ENCODE data around the gene TMEM43.

Gene TMEM43

GRCh38 chr3:14156201-14156600 lies 31.3 kb downstream of the TMEM43 start:
- H3K4me3 ChIP-seq (replicated peaks; ENCODE audit: low read depth, low read length), result no peak overlapping the region
- DNase-seq (ENCODE audit: low read depth), result no peak
- no peak for TF ChIP-seq CTCF (IDR thresholded peaks at IDR 0.05; ENCODE audit: low read length, missing control alignments)

DNA sequence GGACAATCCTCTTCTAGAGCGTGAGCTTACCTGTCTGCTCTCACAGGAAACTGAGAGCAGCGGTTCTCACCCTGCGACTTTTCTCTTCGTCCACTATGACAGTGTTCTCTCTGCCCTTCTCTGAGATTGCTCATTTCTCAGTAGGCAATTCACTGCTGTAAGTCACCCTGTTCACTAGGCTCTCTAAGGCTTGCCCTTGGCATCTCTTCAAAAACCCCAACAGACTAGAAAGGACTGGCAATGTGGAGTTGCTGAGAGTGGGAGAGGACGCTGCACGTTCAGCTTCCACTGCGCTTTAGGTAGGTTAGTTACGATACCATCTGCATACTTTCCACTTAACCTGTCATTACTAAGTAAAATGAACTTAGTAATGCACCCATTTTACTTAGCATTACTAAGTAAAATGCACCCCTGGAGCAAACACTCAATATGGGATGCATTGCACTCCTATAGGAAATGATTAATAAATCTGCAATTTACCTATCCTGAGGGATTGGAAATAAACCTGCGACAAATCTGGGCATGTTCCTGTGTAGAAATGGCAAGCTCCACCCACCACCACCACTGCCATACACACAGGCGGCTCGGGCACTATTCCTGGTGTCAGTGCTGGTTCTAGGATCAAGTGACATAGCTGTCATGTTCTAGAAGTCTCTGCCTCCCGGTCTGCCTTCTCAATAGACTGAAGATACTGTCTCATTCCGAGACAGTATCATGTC lies 32.1 kb downstream of the TMEM43 start:
- TF ChIP-seq CTCF (IDR thresholded peaks at IDR 0.05; ENCODE audit: low read length, missing control alignments), result no peak
- no peak for DNase-seq (ENCODE audit: low read depth)
- H3K4me3 ChIP-seq (replicated peaks; ENCODE audit: low read depth, low read length), result no peak overlapping the region

GRCh38 chr3:14157951-14158350 lies 33.1 kb downstream of the TMEM43 start:
- no peak for DNase-seq (ENCODE audit: low read depth)
- TF ChIP-seq CTCF (IDR thresholded peaks at IDR 0.05; ENCODE audit: low read length, missing control alignments), result no peak
- no peak overlapping the region for H3K4me3 ChIP-seq (replicated peaks; ENCODE audit: low read depth, low read length)

GRCh38 chr3:14158370-14158769 lies 33.5 kb downstream of the TMEM43 start:
- no peak overlapping the region for H3K4me3 ChIP-seq (replicated peaks; ENCODE audit: low read depth, low read length)
- TF ChIP-seq CTCF (IDR thresholded peaks at IDR 0.05; ENCODE audit: low read length, missing control alignments), result no peak
- no peak for DNase-seq (ENCODE audit: low read depth)

GRCh38 chr3:14159426-14159825 lies 34.6 kb downstream of the TMEM43 start:
- no peak for DNase-seq (ENCODE audit: low read depth)
- no peak overlapping the region for H3K4me3 ChIP-seq (replicated peaks; ENCODE audit: low read depth, low read length)
- no peak for TF ChIP-seq CTCF (IDR thresholded peaks at IDR 0.05; ENCODE audit: low read length, missing control alignments)

DNA sequence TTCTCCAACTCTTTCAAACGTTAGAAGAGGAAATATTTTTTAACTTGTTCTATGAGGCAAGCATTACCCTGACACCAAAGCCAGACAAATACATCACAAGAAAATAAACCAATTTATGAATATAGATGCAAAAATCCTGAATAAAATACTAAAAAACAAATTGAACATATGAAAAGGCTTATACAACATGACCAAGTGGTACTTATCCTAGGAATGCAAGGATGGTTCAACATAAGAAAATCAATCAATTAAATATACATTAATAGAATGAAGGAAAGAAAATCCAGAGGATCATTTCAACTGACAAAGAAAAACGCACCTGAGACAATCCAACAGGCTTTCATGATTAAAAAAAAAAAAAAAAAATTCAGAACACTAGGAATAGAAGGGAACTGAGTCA lies 36.4 kb downstream of the TMEM43 start:
- no peak overlapping the region for H3K4me3 ChIP-seq (replicated peaks; ENCODE audit: low read depth, low read length)
- TF ChIP-seq CTCF (IDR thresholded peaks at IDR 0.05; ENCODE audit: low read length, missing control alignments), result no peak
- no peak for DNase-seq (ENCODE audit: low read depth)

GRCh38 chr3:14162178-14162577 lies 37.3 kb downstream of the TMEM43 start:
- DNase-seq (ENCODE audit: low read depth), result peak; percentile 35
- no peak for TF ChIP-seq CTCF (IDR thresholded peaks at IDR 0.05; ENCODE audit: low read length, missing control alignments)

More at GRCh38 chr3:14162178-14162577, 37.3 kb downstream of the TMEM43 start:
- H3K4me3 ChIP-seq (replicated peaks; ENCODE audit: low read depth, low read length), result no peak overlapping the region

Measured in fibroblast of pulmonary artery (primary cell).